IMR-90 (cell line): ENCODE data around the gene RAPGEF5. TPM values are rescaled to one million over a fixed set of nuclear protein-coding genes. Genes with fewer than 3 reads are reported as not detected.

Experiments
- ATAC-seq: fragments of 200-7000 bp; cut with Tn5 transposase; 2 replicates; pipeline ENCODE4 v1.9.1; 2020; ENCODE audit warnings: low read depth, mild to moderate bottlenecking, moderate library complexity
- BruUV-seq: library from RNA; stranded (reverse); fragments of 400-500 nt; replicated peaks from 2 replicates; lab custom pipeline; 2021; lab: Mats Ljungman, UMichigan
- CTCF ChIA-PET: fragments of 300-600 bp; formaldehyde crosslinking; extraction: SDS; loops from one replicate; lab custom pipeline; 2021; ENCODE audit warnings: antibody characterized with exemption; lab: Yijun Ruan, JAX
- POLR2A ChIA-PET: fragments of 300-600 bp; sonication (Branson Sonifier 250); formaldehyde crosslinking; loops from one replicate; lab custom pipeline; 2022; ENCODE audit warnings: antibody characterized with exemption; ENCODE audit not compliant: unreplicated experiment; lab: Charles Lee
- DNase-seq: peaks from one replicate; pipeline ENCODE4 v3.0.0; 2013
- H2AFZ ChIP-seq: replicated peaks from 2 replicates; pipeline ENCODE3; 2013; ENCODE audit warnings: low read length, mild to moderate bottlenecking; ENCODE audit not compliant: poor library complexity
- H2AK5ac ChIP-seq: 2 replicates; pipeline ENCODE4 v1.6.1; 2013; ENCODE audit warnings: low read depth, low read length, inconsistent platforms
- H2AK9ac ChIP-seq: replicated peaks from 2 replicates; pipeline ENCODE3; 2013; ENCODE audit warnings: mild to moderate bottlenecking, low read depth, low read length, moderate library complexity; ENCODE audit not compliant: poor library complexity
- H2BK120ac ChIP-seq: 2 replicates; pipeline ENCODE4 v1.6.1; 2013; ENCODE audit warnings: low read depth, low read length, inconsistent platforms
- H2BK15ac ChIP-seq: 3 replicates; pipeline ENCODE4 v1.6.1; 2013; ENCODE audit warnings: low read depth, low read length, inconsistent platforms
- H2BK20ac ChIP-seq: 2 replicates; pipeline ENCODE4 v1.6.1; 2013; ENCODE audit warnings: low read depth, mild to moderate bottlenecking, inconsistent platforms, low read length, moderate library complexity
- H2BK5ac ChIP-seq: 2 replicates; pipeline ENCODE4 v1.6.1; 2013; ENCODE audit warnings: mild to moderate bottlenecking, low read depth, low read length, inconsistent platforms; ENCODE audit not compliant: poor library complexity, severe bottlenecking
- H3K14ac ChIP-seq: replicated peaks from 2 replicates; pipeline ENCODE4 v1.6.1; 2013; ENCODE audit warnings: low read depth, low read length, inconsistent platforms
- H3K18ac ChIP-seq: 2 replicates; pipeline ENCODE4 v1.6.1; 2013; ENCODE audit warnings: low read depth, low read length, control low read depth
- H3K23ac ChIP-seq: 2 replicates; pipeline ENCODE4 v1.6.1; 2013; ENCODE audit warnings: low read depth, low read length, inconsistent platforms
- H3K27ac ChIP-seq: 2 replicates; pipeline ENCODE4 v1.5.1; 2013; ENCODE audit warnings: mild to moderate bottlenecking, control low read depth, low read length; ENCODE audit not compliant: insufficient read depth
- H3K27me3 ChIP-seq: 2 replicates; pipeline ENCODE4 v1.6.1; 2013; ENCODE audit warnings: low read length; ENCODE audit not compliant: control insufficient read depth, insufficient read depth
- H3K36me3 ChIP-seq: 2 replicates; pipeline ENCODE4 v1.6.1; 2013; ENCODE audit warnings: low read length, mixed read lengths; ENCODE audit not compliant: control insufficient read depth, insufficient read depth
- H3K4ac ChIP-seq: 2 replicates; pipeline ENCODE4 v1.6.1; 2013; ENCODE audit warnings: low read depth, low read length, inconsistent platforms
- H3K4me1 ChIP-seq: 2 replicates; pipeline ENCODE4 v1.6.1; 2013; ENCODE audit warnings: low read length, mixed read lengths; ENCODE audit not compliant: control insufficient read depth, insufficient read depth
- H3K4me2 ChIP-seq: 2 replicates; pipeline ENCODE4 v1.6.1; 2013; ENCODE audit warnings: low read depth, mild to moderate bottlenecking, control low read depth, low read length, moderate library complexity
- H3K4me3 ChIP-seq: 2 replicates; pipeline ENCODE4 v1.5.1; 2013; ENCODE audit warnings: low read depth, mild to moderate bottlenecking, control low read depth, low read length, moderate library complexity; ENCODE audit not compliant: insufficient read depth
- H3K56ac ChIP-seq: 2 replicates; pipeline ENCODE4 v1.6.1; 2013; ENCODE audit warnings: low read length, inconsistent platforms; ENCODE audit not compliant: insufficient read depth; ENCODE audit errors: extremely low read depth
- H3K79me1 ChIP-seq, 2 experiments: 2 replicates each; pipeline ENCODE4 v1.6.1; 2013; ENCODE audit warnings: low read length in 2 of 2, inconsistent platforms in 1 of 2, low read depth in 1 of 2
- H3K9ac ChIP-seq: 2 replicates; pipeline ENCODE4 v1.6.1; 2013; ENCODE audit warnings: low read depth, low read length, control low read depth
- H3K9me1 ChIP-seq: 2 replicates; pipeline ENCODE4 v1.6.1; 2013; ENCODE audit warnings: low read length, inconsistent platforms; ENCODE audit not compliant: insufficient read depth
- H3K9me3 ChIP-seq: 2 replicates; pipeline ENCODE4 v1.6.1; 2013; ENCODE audit warnings: low read length; ENCODE audit not compliant: control insufficient read depth, insufficient read depth
- H4K20me1 ChIP-seq: 2 replicates; pipeline ENCODE4 v1.6.1; 2013; ENCODE audit warnings: low read length, inconsistent platforms; ENCODE audit not compliant: insufficient read depth
- H4K5ac ChIP-seq: 2 replicates; pipeline ENCODE4 v1.6.1; 2013; ENCODE audit warnings: mild to moderate bottlenecking, low read depth, low read length, control low read depth
- H4K8ac ChIP-seq, 2 experiments: 2 replicates each; pipeline ENCODE4 v1.6.1; 2013; ENCODE audit warnings: low read depth in 2 of 2, low read length in 2 of 2, control low read depth in 1 of 2, inconsistent platforms in 1 of 2
- H4K91ac ChIP-seq: 2 replicates; pipeline ENCODE4 v1.6.1; 2013; ENCODE audit warnings: low read depth, low read length, inconsistent platforms; ENCODE audit not compliant: insufficient read depth
- MXI1 ChIP-seq: IDR thresholded peaks from 2 replicates; pipeline ENCODE4 v1.6.1; 2012; ENCODE audit warnings: low read depth, mild to moderate bottlenecking, low read length, moderate library complexity, borderline replicate concordance
- WGBS, 2 experiments: methylation state at CpG; one replicate each; pipeline versions ENCODE4 v1.1.5 to v1.1.7; 2013; ENCODE audit warnings: missing lambda C conversion rate in 2 of 2; ENCODE audit not compliant: insufficient read length in 1 of 2; ENCODE audit errors: extremely low coverage in 2 of 2; 5-methylcytosine and 5-hydroxymethylcytosine counted together
- dilution Hi-C: fragments of 300-500 bp; cut with HindIII; formaldehyde crosslinking; loops from one replicate; pipeline ENCODE4 v1.14.3; 2018; ENCODE audit warnings: low sequenced_read_pairs; ENCODE audit not compliant: unreplicated experiment
- in situ Hi-C: fragments of 300-500 bp; cut with MboI; formaldehyde crosslinking; loops from 3 replicates; pipeline ENCODE4 v1.14.3; 2019; ENCODE audit warnings: low sequenced_read_pairs, inconsistent platforms, mixed read lengths
- intact Hi-C: fragments of 100-400 bp; cut with micrococcal nuclease; formaldehyde crosslinking; loops from 2 replicates; pipeline ENCODE4 v1.10.0; 2022
- polyA plus RNA-seq, 3 experiments: library from polyadenylated mRNA; depleted of rRNA; stranded (reverse); fragments of >200 nt; gene quantifications; 2 replicates each; pipeline ENCODE4 v1.2.3, GENCODE V29; 2012; ENCODE audit warnings: low replicate concordance in 1 of 3
- total RNA-seq: library from RNA; depleted of rRNA; stranded (reverse); fragments of >200 nt; gene quantifications from 2 replicates; pipeline ENCODE4 v1.2.3, GENCODE V29; 2012

RAPGEF5 gene
- total and polyA plus RNA-seq, 2 of the 4 experiments (the other 2 are of a cell fraction): 0.05 to 0.18 TPM

- ChIA-PET POLR2A (no interaction called here), CTCF (interaction anchor here (0.8 kb wide), 1 partner anchor 30 kb away, joined by 3 read pairs; no protein-coding TSS in a partner anchor)
- H3K36me3 ChIP-seq: no peaks in the 10 kb centered on the region
- H2AFZ ChIP-seq: no peak overlapping the region
- no peak overlapping the region for H2BK120ac ChIP-seq
- H2BK20ac ChIP-seq: no peak overlapping the region
- no peaks in the 10 kb centered on the region for H3K79me1 ChIP-seq
- DNase-seq (no peak), ATAC-seq (no peak)
- H3K4me1 ChIP-seq: no peaks in the 10 kb centered on the region
- WGBS, 2 experiments: no CpG with 5 or more reads among the region's 6 CpGs
- no TSS peak for BruUV-seq
- H3K56ac ChIP-seq: no peak overlapping the region
- no peak overlapping the region for H2BK5ac ChIP-seq
- in situ Hi-C loops (no loop called here), intact Hi-C loops (no loop called here), dilution Hi-C loops (no loop called here)
- peaks cover 3% of the 10 kb centered on the region for H3K27me3 ChIP-seq
- no peak overlapping the region for H3K4me3 ChIP-seq
- H4K91ac ChIP-seq: no peak overlapping the region
- no peak overlapping the region for H3K14ac ChIP-seq
- TF ChIP-seq MXI1: no peak
- no peak overlapping the region for H2AK5ac ChIP-seq
- no peaks in the 10 kb centered on the region for H3K9me3 ChIP-seq
- H2AK9ac ChIP-seq: no peak overlapping the region
- no peak overlapping the region for H4K5ac ChIP-seq
- no peak overlapping the region for H2BK15ac ChIP-seq
- H3K4ac ChIP-seq: no peak overlapping the region
- no peak overlapping the region for H3K18ac ChIP-seq
- H3K4me2 ChIP-seq: no peak overlapping the region
- H3K9me1 ChIP-seq: no peaks in the 10 kb centered on the region
- H4K8ac ChIP-seq: no peak overlapping the region
- no peak overlapping the region for H3K23ac ChIP-seq
- H4K20me1 ChIP-seq: no peaks in the 10 kb centered on the region
- no peak overlapping the region for H3K9ac ChIP-seq
- no peak overlapping the region for H3K27ac ChIP-seq
Measured at GRCh38 chr7:22189741-22190140, 167.2 kb downstream of the RAPGEF5 start.
